HG03565 (cell line): ENCODE data around the gene VWDE.
A peak's percentile ranks its signal among the peaks of the same experiment; 100 is the strongest.

ENCODE experiments used
- ATAC-seq: cut with Tn5 transposase; IDR thresholded peaks from one replicate; pipeline ENCODE4 v1.9.1; 2021; ENCODE audit warnings: mild to moderate bottlenecking, moderate library complexity; ENCODE audit not compliant: unreplicated experiment

Gene VWDE

GRCh38 chr7:12337095-12337494, 66.6 kb downstream of the VWDE start:
- ATAC-seq: no peak

DNA sequence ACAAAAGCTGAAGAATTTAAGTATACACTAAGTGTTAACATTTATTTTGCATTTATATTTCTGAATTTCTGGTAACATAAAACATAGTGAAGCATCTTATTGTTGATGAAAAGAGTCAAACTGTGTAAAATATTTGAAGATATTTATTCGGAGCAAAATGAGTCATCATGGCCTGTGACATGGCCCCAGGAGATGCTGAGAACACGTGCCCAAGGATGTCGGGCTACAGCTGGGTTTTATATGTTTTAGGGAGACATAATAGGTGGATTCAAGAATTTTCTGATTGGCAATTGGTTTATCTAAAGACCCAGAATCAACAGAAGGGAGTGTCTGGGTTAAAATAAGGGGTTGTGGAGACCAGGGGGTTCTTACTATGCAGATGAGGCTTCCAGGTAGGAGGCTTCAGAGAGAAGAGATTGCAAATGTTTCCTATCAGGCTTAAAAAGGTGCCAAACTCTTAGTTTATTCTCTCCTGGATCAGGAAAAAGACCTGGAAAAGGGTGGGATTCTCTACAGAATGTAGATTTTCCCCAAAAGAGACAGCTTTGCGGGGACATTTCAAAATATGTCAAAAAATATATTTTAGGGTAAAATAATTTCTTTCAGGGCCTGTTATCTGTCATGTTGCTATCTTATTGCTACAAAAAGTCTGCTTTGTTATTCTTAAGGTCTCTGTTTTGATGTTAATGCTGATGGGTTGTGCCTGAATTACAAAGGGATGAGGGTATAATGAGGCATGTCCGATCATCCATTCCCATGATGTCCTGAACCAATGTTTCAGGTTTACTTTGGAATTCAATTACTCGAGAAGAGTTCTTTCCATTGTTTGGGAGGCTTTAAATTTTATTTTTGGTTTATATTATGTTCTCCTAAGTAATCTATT, 74.5 kb downstream of the VWDE start:
- no peak for ATAC-seq

DNA sequence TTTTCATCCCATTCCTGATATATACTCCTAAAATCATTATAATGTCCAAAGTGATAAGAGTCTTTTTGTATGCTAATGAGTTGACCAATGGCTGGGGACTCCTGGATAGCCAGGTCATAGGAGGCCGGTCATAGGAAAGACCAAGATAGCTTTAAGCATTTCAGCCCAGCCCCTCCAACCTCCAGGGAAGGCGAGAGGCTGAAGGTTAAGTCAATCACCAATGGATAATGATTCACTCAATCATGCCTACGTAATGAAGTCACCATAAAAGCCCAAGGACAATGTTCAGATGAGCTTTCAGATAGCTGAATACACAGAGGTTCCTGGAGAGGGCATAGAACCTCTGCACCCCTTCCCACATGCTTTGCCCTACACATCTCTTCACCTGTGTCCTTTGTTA, 75.7 kb downstream of the VWDE start:
- no peak for ATAC-seq

DNA sequence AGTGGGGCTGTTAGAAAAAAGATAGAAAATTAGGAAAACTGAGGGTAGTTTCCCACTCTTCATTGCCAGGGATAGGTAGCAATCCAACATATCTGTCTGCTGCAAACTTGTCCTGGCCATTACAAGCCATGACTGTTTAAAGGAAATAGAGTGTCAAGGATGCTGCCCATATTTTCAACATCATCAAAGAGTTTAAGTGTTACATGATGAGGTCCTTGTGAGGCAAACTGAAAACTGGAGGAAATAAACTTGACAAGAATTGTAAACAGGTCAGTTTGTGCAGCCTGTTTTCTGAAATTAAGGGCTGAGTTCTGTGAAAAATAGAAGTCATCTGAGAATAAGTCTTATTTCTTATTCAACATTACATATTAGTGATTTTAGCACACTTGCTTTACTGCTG, 78.0 kb downstream of the VWDE start:
- ATAC-seq: no peak

GRCh38 chr7:12323415-12323814, 80.2 kb downstream of the VWDE start:
- ATAC-seq: no peak

GRCh38 chr7:12322903-12323300, 80.8 kb downstream of the VWDE start:
- peak; percentile 67 for ATAC-seq

- no peak for ATAC-seq
Observed at GRCh38 chr7:12322284-12322902, 81.3 kb downstream of the VWDE start.

DNA sequence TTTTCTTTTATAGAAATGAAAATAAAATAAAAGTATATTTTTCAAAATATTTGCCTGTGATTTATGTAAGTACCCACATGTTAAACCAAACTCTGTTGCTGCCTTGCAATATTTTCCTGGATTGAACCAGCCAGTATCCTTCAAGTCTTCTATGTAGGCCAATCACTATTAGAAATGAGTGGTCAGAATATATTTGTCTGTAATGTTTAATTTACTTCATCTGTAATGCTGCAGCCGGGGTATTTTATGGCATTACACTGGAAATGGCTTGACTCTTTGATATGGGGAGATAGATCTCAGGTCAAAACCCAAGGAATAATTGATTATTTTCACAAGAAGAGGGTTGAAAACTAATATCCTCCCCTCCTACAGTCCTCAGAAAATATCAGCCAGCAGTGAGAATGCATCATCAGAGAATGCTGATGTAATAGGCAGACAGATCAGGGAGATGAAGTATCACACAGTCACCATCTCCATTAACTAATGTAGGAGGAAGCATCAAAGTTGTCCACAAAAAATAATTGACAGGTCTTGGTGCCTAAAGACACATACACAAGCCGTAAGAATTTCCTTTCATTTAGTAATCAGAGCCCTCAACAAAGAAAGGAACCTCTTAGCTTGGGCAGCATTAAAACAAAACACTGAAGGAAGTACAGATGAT, 82.5 kb downstream of the VWDE start:
- no peak for ATAC-seq

GRCh38 chr7:12320241-12320986, 83.3 kb downstream of the VWDE start:
- ATAC-seq: no peak

- no peak for ATAC-seq
Observed at GRCh38 chr7:12317675-12318074, 86.0 kb downstream of the VWDE start.

DNA sequence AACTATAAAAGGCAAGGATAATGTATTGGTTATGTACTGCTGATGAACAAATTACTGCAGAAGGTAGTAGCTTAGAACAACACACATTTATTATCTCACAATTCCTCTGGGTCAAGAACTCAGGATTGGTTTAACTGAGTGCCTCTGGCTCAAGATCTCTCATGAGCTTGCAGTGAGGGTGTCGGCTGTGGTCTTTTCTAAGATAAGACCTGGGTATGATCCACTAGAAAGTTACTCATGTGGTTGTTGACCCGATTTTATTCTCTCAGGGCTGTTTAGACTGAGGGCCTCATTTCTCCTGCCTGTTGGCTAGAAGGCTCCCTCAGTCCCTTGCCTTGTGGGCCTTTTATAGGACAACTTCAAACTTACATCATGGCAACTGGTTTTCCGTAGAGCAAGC, 86.7 kb downstream of the VWDE start:
- ATAC-seq: no peak

GRCh38 chr7:12315049-12315448, 88.6 kb downstream of the VWDE start:
- no peak for ATAC-seq

DNA sequence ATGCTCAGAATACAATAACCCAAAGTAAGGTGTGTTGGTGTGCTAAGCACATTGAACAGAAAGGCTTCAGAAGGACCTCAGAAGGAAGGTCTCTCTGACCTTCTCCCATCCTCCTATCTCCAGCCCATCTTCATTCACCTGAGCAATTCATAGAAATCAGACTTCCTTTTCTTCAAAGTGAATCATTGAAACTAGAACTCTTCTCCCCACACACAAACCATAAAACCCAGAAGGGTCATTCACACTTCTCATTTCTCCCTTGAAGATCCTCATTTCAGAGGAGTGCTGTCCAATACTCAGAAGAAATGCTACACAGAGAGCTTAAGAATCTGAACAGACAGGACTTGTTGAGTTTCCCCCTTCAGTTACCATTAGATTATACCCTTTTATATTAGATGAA, 89.5 kb downstream of the VWDE start:
- ATAC-seq: peak; percentile 94

DNA sequence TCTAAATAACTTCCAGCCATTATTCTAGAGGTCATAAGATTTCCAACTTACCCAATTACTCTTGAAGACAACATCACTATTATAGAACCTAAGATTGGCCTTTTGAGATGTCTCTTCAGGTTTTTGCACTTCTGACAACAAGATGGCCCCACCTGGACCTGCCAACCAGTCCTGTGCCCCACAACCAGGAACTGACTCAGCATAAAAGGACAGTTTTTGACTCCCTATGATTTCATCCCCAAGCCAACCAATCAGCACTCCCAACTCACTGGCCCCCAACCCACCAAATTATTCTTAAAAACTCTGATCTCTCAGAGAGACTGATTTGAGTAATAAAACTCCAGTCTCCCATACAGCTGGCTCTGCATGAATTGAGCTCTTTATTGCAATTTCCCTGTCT, 98.2 kb downstream of the VWDE start:
- no peak for ATAC-seq

DNA sequence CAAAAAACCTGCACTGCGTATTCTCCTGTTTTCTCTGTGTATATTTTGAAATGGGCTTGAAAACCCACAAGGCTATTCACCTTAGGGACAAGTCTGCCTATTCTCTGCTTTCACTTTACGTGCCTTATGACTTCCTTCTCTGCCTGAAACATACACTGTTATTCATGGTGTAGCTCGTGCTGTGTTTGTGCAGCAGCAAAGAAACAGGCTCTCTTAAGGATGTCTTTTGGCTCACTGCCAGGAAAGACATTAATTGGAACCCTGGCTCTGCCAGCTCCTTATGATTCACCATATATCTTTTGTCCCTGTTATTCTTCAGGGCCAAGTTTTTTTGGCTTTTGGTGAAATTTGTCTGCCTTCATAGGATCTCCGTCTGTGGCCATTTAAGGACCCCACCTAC, 100.2 kb downstream of the VWDE start:
- no peak for ATAC-seq

DNA sequence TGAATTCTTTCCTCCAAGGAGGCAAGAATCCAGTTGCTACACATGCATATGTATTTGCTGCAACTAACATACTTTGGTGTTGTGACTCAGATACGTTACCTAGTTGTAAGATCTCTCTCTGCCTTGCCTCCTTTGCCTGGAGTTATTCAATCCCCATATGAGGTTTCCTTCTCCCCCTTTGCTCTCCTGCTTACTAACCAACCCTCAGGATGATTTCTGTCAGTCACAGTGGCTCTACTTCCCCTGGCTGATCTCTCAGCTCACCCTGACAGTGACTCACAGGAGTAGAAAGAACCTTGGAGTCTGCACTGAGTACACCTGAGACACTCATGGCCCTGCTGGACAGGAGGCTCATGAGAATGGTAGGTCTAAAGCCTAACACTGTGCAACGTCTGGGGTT, 100.6 kb downstream of the VWDE start:
- no peak for ATAC-seq

- ATAC-seq: no peak
Observed at GRCh38 chr7:12300415-12300814, 103.2 kb downstream of the VWDE start.

GRCh38 chr7:12299367-12299766, 104.3 kb downstream of the VWDE start:
- no peak for ATAC-seq

- no peak for ATAC-seq
Observed at GRCh38 chr7:12297283-12298108, 106.2 kb downstream of the VWDE start.

GRCh38 chr7:12296051-12296570, 107.6 kb downstream of the VWDE start:
- no peak for ATAC-seq
